ENCODE measurements around the gene ATAD1.
"Not testable (repeated sequence)": the region's sequence is repeated elsewhere in the genome, so short reads cannot be mapped to it uniquely, and the experiment has no call there.

Gene ATAD1

GRCh38 chr10:87816163-87816897 is 1.7 kb downstream of the ATAD1 start:
- Histone ChIP-seq H2AFZ (ENCODE audit: low read depth, low read length) (no peak overlapping the region), H3K79me2 (ENCODE audit: low read length) (peaks cover 52% of the 10 kb centered on the region), H3K9ac (ENCODE audit: low read length) (peak overlapping the region; percentile 94)

DNA sequence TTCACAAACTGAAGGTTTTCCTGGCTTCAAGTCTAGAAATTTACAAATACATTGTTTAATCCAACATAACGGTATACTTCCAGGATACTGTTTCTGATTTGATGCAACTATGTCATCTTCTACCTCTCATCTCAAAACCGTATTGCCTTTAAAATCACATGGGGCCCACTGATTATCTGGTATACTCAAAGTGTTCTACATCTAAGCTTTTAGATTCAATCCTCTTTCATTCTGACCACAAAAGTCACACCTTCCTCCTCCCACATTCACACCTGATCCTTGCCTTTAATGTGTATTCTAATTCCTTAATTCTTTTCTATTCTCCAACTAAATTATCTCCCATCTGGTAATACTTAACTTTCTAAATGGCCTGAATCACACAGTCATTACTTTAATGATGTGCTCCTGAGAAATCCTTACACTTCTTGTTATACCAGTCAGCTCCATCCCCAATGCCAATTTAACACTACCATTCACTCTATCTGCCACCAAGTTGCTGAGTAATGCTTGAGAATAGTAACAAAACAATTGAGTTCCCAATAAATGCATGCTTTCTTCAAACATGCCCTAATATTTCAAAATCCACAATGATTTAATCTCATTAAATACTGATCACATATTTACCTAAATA is 13.0 kb downstream of the ATAD1 start:
- Histone ChIP-seq H4K20me1 (ENCODE audit: insufficient read depth, low read length) (0 out of 2 replicates have a peak, but pooled peaks cover 6% of the 10 kb centered on the region), H3K79me2 (ENCODE audit: low read length) (peaks cover 36% of the 10 kb centered on the region), H3K4me2 (ENCODE audit: low read length) (no peak overlapping the region), H3K4me3 (ENCODE audit: low read length) (no peak overlapping the region), H2AFZ (ENCODE audit: low read depth, low read length) (no peak overlapping the region), H3K9ac (ENCODE audit: low read length) (no peak overlapping the region), H3K27me3 (ENCODE audit: low read depth, low read length) (no peaks in the 10 kb centered on the region), H3K9me3 (ENCODE audit: insufficient read depth, low read length) (no peaks in the 10 kb centered on the region; the same call in 1 of the 2 replicates), H3K27ac (ENCODE audit: low read length) (no peak overlapping the region), H3K4me1 (ENCODE audit: low read length) (no peaks in the 10 kb centered on the region), H3K36me3 (replicated peaks; ENCODE audit: low read depth, low read length) (peaks cover 77% of the 10 kb centered on the region)
- TF ChIP-seq, protein P1, sequence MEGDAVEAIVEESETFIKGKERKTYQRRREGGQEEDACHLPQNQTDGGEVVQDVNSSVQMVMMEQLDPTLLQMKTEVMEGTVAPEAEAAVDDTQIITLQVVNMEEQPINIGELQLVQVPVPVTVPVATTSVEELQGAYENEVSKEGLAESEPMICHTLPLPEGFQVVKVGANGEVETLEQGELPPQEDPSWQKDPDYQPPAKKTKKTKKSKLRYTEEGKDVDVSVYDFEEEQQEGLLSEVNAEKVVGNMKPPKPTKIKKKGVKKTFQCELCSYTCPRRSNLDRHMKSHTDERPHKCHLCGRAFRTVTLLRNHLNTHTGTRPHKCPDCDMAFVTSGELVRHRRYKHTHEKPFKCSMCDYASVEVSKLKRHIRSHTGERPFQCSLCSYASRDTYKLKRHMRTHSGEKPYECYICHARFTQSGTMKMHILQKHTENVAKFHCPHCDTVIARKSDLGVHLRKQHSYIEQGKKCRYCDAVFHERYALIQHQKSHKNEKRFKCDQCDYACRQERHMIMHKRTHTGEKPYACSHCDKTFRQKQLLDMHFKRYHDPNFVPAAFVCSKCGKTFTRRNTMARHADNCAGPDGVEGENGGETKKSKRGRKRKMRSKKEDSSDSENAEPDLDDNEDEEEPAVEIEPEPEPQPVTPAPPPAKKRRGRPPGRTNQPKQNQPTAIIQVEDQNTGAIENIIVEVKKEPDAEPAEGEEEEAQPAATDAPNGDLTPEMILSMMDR (IDR thresholded peaks at IDR 0.05; ENCODE audit: low read depth, low read length), result no peak
- no peak for TF ChIP-seq EZH2phosphoT487 (IDR thresholded peaks at IDR 0.05; ENCODE audit: low read depth)

More at GRCh38 chr10:87816163-87816897, 1.7 kb downstream of the ATAD1 start:
- H3K4me1 ChIP-seq (ENCODE audit: low read length), result peaks cover 23% of the 10 kb centered on the region
- TF ChIP-seq EZH2phosphoT487 (IDR thresholded peaks at IDR 0.05; ENCODE audit: low read depth), result no peak
- TF ChIP-seq, protein P1 (IDR thresholded peaks at IDR 0.05; ENCODE audit: low read depth, low read length), result no peak
- peak overlapping the region; percentile 91 for H3K4me2 ChIP-seq (ENCODE audit: low read length)
- no peak overlapping the region for H3K27ac ChIP-seq (ENCODE audit: low read length)
- H3K27me3 ChIP-seq (ENCODE audit: low read depth, low read length), result no peaks in the 10 kb centered on the region
- H3K9me3 ChIP-seq (ENCODE audit: insufficient read depth, low read length), result no peaks in the 10 kb centered on the region
- H3K4me3 ChIP-seq (ENCODE audit: low read length), result peak overlapping the region; percentile 99
- peaks cover 28% of the 10 kb centered on the region for H4K20me1 ChIP-seq (ENCODE audit: insufficient read depth, low read length)
- H3K36me3 ChIP-seq (replicated peaks; ENCODE audit: low read depth, low read length), result peaks cover 5% of the 10 kb centered on the region

GRCh38 chr10:87803831-87804230 is 14.2 kb downstream of the ATAD1 start:
- Histone ChIP-seq H2AFZ (ENCODE audit: low read depth, low read length) (no peak overlapping the region), H3K36me3 (replicated peaks; ENCODE audit: low read depth, low read length) (peaks cover 76% of the 10 kb centered on the region), H4K20me1 (ENCODE audit: insufficient read depth, low read length) (0 out of 2 replicates have a peak, but pooled peaks cover 6% of the 10 kb centered on the region), H3K27me3 (ENCODE audit: low read depth, low read length) (no peaks in the 10 kb centered on the region), H3K4me3 (ENCODE audit: low read length) (no peak overlapping the region), H3K4me1 (ENCODE audit: low read length) (no peaks in the 10 kb centered on the region), H3K9me3 (ENCODE audit: insufficient read depth, low read length) (no peaks in the 10 kb centered on the region; the same call in 1 of the 2 replicates), H3K79me2 (ENCODE audit: low read length) (peaks cover 32% of the 10 kb centered on the region), H3K27ac (ENCODE audit: low read length) (no peak overlapping the region), H3K4me2 (ENCODE audit: low read length) (no peak overlapping the region), H3K9ac (ENCODE audit: low read length) (no peak overlapping the region)
- TF ChIP-seq EZH2phosphoT487 (IDR thresholded peaks at IDR 0.05; ENCODE audit: low read depth), result no peak
- TF ChIP-seq, protein P1 (IDR thresholded peaks at IDR 0.05; ENCODE audit: low read depth, low read length), result no peak

DNA sequence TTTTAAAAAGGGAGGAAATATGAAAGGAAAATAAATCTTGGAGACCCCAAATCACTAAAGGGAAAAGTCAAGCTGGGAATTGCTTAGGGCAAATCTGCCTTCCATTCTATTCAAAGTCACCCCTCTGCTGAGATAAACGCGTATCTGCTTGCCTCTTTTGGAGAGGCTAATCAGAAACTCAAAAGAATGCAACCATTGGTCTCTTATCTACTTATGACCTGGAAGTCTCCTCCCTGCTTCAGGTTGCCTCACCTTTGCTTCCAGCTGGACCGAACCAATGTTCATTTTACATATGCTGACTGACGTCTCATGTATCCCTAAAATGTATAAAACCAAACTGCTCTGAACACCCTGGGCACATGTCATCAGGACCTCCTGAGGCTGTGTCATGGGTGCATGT is 14.7 kb downstream of the ATAD1 start:
- H3K4me3 ChIP-seq (ENCODE audit: low read length), result no peak overlapping the region
- no peak overlapping the region for H3K4me2 ChIP-seq (ENCODE audit: low read length)
- H4K20me1 ChIP-seq (ENCODE audit: insufficient read depth, low read length), result 0 out of 2 replicates have a peak, but pooled peaks cover 6% of the 10 kb centered on the region
- peaks cover 30% of the 10 kb centered on the region for H3K79me2 ChIP-seq (ENCODE audit: low read length)
- no peak overlapping the region for H3K9ac ChIP-seq (ENCODE audit: low read length)
- H3K36me3 ChIP-seq (replicated peaks; ENCODE audit: low read depth, low read length), result peaks cover 75% of the 10 kb centered on the region
- no peak overlapping the region for H3K27ac ChIP-seq (ENCODE audit: low read length)
- no peak overlapping the region for H2AFZ ChIP-seq (ENCODE audit: low read depth, low read length)
- H3K4me1 ChIP-seq (ENCODE audit: low read length), result no peaks in the 10 kb centered on the region
- TF ChIP-seq, protein P1 (IDR thresholded peaks at IDR 0.05; ENCODE audit: low read depth, low read length), result no peak
- TF ChIP-seq EZH2phosphoT487 (IDR thresholded peaks at IDR 0.05; ENCODE audit: low read depth), result no peak
- no peaks in the 10 kb centered on the region; the same call in 1 of the 2 replicates for H3K9me3 ChIP-seq (ENCODE audit: insufficient read depth, low read length)
- no peaks in the 10 kb centered on the region for H3K27me3 ChIP-seq (ENCODE audit: low read depth, low read length)

DNA sequence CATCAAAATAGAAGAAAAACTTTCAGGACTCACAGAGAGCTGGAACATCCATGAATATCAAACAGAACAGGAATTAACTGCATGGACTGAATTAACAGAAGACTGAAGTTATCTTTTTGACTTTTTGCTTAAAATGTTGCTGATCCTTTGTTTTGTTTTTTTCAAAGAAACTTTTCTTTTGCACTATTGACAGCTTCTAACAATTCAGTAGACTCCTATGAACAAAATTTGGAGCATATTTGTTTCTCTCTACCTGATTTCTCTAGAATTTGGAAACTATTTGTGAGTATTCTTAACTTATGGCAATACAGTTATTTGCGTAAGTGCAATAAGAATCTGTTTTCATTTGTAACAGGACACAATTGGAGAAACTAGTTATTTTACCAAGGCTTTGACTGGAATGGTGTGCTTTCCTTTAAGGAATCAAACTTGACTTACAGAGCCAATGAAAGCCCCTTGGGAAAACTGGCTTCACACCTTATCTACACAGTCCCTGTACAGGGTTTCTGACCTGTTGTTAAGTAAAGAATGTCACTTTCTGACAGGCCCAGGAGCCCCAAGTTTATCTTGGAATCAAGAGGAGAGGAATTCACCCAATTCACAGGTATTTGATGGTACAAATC is 16.1 kb downstream of the ATAD1 start:
- H3K27me3 ChIP-seq (ENCODE audit: low read depth, low read length); H2AFZ ChIP-seq (ENCODE audit: low read depth, low read length); H3K9ac ChIP-seq (ENCODE audit: low read length); H3K4me1 ChIP-seq (ENCODE audit: low read length); H3K9me3 ChIP-seq (ENCODE audit: insufficient read depth, low read length); H3K4me2 ChIP-seq (ENCODE audit: low read length); H3K27ac ChIP-seq (ENCODE audit: low read length); H3K4me3 ChIP-seq (ENCODE audit: low read length); H4K20me1 ChIP-seq (ENCODE audit: insufficient read depth, low read length): not testable (repeated sequence)
- Histone ChIP-seq H3K36me3 (replicated peaks; ENCODE audit: low read depth, low read length) (peaks cover 62% of the 10 kb centered on the region), H3K79me2 (ENCODE audit: low read length) (peaks cover 24% of the 10 kb centered on the region)
